ENCODE results near the gene SLC25A45.
A peak's percentile ranks its signal among the peaks of the same experiment; 100 is the strongest.

Gene SLC25A45, protein sequence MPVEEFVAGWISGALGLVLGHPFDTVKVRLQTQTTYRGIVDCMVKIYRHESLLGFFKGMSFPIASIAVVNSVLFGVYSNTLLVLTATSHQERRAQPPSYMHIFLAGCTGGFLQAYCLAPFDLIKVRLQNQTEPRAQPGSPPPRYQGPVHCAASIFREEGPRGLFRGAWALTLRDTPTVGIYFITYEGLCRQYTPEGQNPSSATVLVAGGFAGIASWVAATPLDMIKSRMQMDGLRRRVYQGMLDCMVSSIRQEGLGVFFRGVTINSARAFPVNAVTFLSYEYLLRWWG

DNA sequence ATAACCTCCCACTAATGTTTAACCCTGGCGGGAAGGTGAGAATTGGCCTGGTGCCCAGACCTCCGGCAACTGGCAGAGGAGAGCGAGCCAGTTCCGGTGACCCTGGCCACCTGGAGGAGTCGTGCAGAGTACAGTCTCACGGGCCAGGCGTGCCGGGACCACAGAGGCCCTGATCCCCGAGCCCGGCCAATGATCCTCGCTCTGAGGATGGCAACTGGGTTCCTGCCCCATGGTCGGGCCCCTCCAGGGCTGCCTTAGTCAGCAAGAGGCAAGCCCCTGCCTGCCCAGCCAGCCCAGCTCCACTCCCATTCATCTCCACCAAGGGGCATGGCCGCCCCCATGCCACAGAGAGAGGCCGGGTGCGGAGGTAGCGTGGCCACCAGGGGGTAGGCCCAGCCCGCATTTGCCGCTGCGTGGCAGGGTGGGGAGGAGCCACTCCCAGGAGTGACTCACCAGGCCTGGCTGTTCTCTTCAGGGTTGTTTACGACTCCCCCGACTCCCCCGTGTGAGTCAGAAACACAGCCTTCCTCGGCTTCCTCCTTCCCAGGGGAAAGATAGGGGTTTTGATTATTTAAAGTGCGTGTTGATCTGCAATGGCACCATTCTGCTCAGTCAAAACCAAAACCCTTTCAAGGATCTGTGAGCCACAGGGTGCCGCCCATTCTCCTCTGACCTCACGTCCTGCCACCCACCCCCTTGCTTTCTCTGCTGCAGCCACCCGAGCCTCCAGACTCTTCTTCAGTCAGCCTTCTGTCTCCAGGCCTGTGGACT lies at the start of gene SLC25A45:
TSS of gene SLC25A45 (minus strand) at position 614 of the 771 bp plus-strand sequence. CDS start 695 bp downstream, outside the sequence.
- DNase-seq: peak; percentile 98

DNA sequence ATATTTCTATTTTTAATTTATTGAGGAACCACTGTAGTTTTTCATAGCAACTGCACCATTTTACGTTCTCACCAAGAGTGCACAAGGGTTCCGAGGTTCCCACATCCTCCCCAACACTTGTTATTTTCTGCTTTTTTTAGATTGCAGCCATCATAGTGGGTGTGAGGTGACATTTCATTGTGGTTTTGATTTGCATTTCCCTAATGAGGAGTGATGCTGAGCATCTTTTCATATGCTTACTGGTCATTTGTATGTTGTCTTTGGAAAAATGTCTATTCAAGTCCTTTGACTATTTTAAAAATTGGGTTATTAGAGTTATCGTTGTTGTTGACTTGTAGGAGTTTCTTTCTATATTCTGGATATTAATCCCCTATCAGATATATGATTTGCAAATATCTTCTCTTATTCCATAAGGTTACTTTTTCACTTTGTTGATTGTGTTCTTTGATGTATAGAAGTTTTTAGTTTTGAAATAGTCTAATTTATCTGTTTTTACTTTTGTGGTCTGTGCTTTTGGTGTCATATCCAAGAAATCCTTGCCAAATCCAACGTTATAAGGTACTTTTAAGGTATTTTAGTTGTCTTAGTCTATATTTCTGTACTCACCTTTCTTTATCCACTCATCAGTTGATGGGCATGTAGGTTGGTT lies 49.1 kb upstream of the SLC25A45 start:
- DNase-seq: peak; percentile 21

DNA sequence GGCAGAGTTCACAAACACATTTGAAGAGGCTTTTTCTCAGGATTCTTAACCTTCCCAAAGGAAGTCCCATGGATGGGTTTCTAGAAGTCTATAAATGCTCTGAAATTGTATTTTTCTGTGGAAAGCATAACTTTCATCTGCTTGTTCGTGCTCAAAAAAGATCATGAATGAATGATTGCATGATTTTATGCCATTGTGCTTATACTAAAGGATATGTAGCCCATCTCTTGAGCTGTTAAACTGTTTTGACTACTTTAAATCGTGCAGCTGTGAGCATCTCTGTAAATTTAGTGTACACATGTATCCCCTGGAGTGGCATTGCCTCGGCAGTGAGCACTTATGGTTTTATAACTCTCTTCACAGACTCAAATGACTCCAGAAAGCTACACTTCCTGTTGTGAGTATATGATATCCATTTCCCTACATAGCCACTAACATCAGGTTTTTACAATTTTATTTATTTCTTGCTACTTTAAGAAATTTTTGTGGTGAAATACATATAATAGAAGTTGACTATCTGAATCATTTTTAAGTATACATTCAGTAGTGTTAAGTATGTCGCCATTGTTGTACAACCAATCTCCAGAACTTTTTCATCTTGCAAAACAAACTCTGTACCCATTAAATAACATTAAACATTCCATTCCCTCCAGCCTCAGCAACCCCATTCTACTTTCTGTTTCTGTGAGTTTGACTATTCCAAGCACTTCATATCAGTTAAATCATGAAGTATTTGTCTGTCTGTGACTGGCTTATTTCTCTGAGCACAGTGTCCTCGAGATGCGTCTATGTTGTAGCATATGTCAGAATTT lies 48.2 kb upstream of the SLC25A45 start:
- DNase-seq: peak; percentile 65

DNA sequence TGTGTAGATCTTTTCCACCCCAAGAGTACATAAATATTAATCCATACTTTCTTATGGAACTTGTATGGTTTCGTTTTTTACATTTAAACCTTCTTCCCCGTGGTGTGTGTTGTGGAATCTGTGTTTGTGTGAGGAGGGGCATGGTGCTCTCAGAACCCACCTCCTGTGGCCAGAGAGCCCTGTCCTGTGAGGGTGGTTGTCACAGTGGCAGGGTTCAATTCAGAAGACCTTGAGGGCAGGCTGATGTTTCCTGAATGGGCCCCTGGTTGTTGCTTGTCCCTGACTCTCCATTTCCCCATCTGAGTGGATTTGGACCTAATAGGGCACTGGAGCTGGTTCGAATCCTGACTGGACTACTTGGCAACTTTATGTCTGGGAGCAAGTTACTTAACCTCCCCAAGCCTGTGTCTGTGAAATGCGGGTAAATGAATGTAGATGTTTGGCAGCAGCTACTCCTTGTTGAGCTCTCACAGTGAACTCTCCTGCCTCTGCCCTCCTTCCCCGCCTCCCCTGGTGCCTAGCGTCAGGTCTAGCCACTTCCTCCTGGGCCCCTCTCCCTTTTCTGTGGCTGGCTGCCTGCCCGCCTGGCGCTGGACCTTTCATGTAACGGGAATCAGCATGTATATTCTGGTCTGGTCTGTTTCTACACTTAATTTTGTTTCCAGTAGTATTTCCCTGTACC lies 47.4 kb upstream of the SLC25A45 start:
- DNase-seq: peak; percentile 72

DNA sequence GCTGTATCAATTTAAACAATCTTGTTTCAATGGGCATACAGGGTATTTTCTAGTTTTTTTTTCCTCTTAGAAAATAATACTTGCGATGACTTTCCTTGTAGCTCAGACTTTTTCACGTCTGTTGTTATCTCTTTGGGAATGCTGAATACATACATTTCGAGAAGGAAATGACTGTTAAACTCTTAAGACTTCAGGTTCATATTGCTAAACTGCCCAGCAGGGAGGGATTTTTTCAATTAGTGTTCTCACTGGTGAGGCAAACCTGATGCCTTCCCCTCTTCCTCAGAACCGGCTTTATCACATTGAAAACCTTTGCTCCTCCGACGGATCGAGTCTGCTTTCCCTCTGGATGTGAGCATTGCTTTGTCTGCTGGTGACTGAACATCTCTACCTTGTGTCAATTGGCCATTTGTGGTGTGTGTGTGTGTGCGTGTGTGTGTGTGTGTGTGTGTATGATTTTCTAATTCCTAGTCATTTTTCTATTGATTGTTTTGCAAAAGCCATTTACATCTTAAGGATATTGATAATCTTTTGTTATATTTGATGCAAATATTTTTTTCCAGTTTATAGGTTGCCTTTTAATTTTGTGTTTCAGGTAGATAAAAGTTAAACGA lies 46.7 kb upstream of the SLC25A45 start:
- peak; percentile 69 for DNase-seq

DNA sequence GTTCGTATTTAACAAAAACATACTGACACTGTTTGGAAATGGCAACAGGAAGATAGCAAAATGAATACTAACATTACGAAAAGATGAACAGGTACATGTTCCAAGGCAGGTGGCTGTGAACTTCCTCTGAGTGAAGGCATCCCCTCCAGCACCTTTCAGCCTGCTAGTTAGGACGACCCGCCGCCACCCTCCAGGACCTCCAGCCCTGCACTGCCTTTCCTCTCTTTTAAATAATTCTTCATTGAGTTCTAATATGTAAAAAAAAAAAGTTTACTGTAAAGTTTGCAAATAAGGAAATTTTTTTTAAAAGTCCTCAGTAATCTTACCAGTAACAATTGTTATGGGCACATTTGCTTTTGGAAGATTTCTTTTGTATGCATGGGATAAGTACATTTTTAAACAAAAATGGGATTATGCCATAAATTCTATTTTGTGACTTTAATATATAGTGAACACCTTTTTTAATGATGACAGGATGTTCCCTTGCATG lies 46.2 kb upstream of the SLC25A45 start:
- DNase-seq: no peak

DNA sequence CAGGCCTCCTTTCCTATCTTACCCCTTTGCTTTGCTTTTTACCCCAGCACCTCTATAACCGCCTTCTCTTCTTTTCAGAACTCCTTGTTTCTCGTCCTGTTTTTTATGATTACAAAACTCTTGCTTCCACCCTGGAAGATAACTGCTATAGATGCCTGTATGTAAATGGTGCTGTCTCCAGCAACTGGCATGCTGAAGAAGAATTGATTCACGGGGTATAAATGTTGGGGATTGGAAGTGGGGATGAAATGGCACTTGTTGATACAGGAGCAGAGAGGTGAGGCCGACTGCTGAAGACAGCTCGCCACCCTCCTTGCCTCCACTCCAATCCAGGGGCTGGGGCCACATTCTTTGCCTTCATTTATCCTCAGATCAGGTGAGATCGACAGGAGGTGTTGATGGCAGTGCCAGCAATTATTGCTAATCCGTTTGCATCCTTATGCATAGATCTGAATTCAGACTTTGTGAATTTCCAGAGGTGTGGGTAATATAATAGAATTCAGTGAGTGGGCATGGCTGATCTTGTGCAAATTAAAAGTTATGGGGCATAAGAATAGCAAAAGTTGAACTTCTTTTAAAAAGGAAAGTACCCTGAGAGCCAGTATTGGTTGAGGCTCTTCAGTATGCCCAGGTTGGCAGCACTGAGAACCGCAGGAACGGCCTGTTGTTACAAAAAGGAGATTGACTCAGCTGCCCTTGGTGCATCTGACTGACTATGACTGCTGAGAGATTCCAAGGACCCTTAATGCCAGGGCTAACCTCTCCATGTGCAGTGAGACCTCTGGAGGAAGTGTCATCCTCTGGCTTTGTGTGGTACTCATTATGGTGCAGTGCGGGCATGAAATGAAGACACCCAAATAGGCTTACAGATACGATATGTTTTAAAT lies 45.5 kb upstream of the SLC25A45 start:
- peak; percentile 80 for DNase-seq

DNA sequence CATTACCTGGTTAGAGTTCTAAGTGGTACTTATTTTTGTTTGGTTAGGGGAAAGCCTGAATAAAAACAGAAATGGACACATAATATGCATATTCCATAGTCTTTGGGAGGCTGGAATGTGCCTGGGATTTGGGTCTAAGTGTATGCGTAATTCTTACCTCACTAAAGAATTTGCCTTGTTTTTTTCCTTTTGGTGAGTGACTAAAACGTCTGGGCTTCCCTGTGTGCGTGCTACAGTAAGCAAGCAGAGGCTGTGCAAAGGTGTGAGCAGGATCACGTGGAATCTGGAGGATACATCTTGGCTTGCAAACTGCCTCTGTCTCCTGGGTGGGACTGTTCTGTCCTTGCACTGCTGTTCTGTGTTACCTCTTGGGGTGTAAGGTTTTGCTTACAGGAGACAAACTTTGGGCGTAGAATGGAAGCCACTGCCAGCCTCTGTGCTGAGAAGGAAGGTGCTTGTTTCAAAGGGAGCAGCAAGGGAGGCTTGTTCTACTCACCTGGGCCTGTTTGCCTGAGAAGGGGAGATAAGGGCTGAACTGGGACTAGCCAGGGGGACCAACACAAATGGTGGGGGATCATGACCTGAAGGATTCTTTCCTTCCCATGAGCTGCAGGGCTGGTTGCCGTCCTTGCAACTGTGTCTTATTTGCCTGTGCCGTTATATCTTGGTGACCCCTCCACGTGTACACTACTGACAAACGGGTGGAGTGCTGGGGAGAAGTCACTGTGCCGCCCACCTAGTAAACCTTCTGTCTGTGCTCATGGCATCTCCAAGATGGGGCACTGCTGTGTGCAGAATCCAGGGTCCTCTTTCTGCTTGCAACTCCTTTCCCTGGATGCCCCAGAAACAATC lies 44.6 kb upstream of the SLC25A45 start:
- DNase-seq: peak; percentile 81

DNA sequence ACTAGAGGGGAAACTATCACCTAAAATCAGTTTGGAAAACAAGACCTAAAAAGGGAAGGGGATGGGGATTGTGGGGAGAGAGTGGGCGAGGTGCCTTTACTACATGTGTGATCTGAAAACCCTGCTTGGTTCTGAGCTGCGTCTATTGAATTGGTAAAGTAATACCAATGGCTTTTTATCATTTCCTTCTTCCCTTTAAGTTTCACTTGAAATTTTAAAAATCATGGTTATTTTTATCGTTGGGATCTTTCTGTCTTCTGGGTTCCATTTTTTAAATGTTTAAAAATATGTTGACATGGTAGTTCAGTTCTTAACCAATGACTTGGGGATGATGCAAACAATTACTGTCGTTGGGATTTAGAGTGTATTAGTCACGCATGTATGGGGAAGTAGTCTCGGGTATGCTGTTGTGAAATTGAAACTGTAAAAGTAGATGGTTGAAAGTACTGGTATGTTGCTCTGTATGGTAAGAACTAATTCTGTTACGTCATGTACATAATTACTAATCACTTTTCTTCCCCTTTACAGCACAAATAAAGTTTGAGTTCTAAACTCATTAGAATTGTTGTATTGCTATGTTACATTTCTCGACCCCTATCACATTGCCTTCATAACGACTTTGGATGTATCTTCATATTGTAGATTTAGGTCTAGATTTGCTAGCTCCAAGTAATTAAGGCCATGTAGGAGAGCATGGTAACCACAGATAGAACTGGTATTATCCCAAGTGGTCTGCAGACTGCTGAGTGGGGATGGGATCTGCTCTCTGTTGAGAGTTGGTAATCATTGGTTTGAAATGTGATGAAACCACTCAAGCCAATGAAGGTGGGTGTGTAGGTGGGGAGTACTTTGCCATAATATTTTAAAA lies 43.8 kb upstream of the SLC25A45 start:
- DNase-seq: peak; percentile 78

DNA sequence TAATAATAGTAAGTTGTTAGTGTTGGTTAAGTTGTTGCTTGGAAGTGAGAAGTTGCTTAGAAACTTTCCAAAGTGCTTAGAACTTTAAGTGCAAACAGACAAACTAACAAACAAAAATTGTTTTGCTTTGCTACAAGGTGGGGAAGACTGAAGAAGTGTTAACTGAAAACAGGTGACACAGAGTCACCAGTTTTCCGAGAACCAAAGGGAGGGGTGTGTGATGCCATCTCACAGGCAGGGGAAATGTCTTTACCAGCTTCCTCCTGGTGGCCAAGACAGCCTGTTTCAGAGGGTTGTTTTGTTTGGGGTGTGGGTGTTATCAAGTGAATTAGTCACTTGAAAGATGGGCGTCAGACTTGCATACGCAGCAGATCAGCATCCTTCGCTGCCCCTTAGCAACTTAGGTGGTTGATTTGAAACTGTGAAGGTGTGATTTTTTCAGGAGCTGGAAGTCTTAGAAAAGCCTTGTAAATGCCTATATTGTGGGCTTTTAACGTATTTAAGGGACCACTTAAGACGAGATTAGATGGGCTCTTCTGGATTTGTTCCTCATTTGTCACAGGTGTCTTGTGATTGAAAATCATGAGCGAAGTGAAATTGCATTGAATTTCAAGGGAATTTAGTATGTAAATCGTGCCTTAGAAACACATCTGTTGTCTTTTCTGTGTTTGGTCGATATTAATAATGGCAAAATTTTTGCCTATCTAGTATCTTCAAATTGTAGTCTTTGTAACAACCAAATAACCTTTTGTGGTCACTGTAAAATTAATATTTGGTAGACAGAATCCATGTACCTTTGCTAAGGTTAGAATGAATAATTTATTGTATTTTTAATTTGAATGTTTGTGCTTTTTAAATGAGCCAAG lies 42.9 kb upstream of the SLC25A45 start:
- DNase-seq: peak; percentile 74

DNA sequence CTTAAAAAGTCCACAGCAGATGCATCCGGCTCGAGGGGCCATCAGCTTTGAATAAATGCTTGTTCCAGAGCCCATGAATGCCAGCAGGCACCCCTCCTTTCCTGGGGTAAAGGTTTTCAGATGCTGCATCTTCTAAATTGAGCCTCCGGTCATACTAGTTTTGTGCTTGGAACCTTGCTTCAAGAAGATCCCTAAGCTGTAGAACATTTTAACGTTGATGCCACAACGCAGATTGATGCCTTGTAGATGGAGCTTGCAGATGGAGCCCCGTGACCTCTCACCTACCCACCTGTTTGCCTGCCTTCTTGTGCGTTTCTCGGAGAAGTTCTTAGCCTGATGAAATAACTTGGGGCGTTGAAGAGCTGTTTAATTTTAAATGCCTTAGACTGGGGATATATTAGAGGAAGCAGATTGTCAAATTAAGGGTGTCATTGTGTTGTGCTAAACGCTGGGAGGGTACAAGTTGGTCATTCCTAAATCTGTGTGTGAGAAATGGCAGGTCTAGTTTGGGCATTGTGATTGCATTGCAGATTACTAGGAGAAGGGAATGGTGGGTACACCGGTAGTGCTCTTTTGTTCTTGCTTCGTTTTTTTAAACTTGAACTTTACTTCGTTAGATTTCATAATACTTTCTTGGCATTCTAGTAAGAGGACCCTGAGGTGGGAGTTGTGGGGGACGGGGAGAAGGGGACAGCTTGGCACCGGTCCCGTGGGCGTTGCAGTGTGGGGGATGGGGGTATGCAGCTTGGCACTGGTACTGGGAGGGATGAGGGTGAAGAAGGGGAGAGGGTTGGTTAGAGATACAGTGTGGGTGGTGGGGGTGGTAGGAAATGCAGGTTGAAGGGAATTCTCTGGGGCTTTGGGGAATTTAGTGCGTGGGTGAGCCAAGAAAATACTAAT lies 42.0 kb upstream of the SLC25A45 start:
- DNase-seq: peak; percentile 65

DNA sequence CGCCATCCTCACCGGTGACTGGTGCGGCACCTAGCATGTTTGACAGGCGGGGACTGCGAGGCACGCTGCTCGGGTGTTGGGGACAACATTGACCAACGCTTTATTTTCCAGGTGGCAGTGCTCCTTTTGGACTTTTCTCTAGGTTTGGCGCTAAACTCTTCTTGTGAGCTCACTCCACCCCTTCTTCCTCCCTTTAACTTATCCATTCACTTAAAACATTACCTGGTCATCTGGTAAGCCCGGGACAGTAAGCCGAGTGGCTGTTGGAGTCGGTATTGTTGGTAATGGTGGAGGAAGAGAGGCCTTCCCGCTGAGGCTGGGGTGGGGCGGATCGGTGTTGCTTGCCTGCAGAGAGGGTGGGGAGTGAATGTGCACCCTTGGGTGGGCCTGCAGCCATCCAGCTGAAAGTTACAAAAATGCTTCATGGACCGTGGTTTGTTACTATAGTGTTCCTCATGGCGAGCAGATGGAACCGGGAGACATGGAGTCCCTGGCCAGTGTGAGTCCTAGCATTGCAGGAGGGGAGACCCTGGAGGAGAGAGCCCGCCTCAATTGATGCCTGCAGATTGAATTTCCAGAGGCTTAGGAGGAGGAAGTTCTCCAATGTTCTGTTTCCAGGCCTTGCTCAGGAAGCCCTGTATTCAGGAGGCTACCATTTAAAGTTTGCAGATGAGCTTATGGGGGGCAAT lies 41.2 kb upstream of the SLC25A45 start:
- DNase-seq: peak; percentile 44

DNA sequence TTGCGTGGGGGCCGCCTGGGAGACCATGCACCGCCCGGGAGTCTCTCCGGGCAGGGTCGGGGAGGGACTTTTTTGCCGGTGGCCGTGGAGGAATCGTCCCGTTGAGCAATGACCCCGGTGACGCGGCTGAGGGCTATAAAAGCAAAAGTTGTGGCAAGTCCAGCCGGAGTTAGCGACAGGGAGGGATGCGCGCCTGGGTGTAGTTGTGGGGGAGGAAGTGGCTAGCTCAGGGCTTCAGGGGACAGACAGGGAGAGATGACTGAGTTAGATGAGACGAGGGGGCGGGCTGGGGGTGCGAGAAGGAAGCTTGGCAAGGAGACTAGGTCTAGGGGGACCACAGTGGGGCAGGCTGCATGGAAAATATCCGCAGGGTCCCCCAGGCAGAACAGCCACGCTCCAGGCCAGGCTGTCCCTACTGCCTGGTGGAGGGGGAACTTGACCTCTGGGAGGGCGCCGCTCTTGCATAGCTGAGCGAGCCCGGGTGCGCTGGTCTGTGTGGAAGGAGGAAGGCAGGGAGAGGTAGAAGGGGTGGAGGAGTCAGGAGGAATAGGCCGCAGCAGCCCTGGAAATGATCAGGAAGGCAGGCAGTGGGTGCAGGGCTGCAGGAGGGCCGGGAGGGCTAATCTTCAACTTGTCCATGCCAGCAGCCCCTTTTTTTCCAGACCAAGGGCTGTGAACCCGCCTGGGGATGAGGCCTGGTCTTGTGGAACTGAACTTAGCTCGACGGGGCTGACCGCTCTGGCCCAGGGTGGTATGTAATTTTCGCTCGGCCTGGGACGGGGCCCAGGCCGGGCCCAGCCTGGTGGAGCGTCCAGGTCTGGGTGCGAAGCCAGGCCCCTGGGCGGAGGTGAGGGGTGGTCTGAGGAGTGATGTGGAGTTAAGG lies 40.4 kb upstream of the SLC25A45 start, which contains the start of gene NEAT1:
TSS of gene NEAT1 (plus strand) at position 166 of the 883 bp plus-strand sequence.
- DNase-seq: peak; percentile 94

DNA sequence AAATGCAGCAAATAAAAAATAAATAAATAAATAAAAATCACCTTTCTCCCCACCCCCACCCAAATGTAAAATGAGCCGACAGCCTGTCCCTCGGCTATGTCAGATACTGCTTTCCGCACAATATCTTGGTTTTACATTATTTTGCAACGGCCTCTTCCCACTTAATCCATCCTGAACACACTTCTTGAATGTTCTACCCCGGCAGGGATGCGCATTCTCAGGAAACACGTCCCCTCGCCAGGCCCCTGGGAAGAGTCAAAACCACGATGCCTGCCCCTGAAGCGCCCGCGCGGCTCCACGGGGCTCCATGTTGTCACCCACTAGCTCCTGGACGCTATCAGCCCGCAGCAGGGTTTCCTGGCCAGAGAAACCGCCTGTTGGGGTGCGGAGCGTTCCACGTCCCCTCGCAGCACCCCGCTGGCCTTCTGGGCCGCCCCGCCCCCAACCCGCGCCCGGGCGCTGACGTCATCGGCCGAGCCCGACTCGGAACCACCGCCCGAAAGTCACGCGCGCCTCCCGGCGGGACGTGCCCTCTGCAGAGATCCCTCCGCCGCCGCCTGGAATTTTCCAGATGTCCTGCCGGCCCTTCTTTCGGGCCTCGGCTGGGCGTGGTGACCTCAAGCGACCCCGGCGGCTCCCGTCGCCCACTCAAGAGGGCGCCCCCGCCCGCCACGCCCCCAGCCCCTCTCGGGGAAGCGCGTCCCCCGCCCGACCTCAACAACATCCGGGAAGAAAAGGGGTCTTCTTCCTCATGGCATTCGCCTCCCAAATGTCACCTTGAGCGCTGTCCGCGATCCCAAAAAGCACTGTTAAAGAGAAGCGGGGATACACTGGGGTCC lies 39.6 kb upstream of the SLC25A45 start:
- DNase-seq: peak; percentile 97

Data from HCEC 1CT (cell line).